Stimulated activated naive CD8-positive, alpha-beta T cell treated with anti-CD3 and anti-CD28 coated beads, Interleukin-15, Interleukin-2, amounts not matched to agents 100 ng/mL and 50 ng/mL, for 24 hours (primary cell): ENCODE measurements around the gene SPTSSA.
"Not testable (repeated sequence)": the region's sequence is repeated elsewhere in the genome, so short reads cannot be mapped to it uniquely, and the experiment has no call there.

Experiments
- H3K27ac Mint-ChIP-seq: one replicate; pipeline ENCODE4 v1.8.0; 2021; ENCODE audit warnings: mild to moderate bottlenecking, mixed read lengths
- H3K27me3 Mint-ChIP-seq: one replicate; pipeline ENCODE4 v1.8.0; 2021; ENCODE audit warnings: mixed read lengths
- H3K36me3 Mint-ChIP-seq: one replicate; pipeline ENCODE4 v1.8.0; 2021; ENCODE audit warnings: low read depth, mixed read lengths
- H3K4me1 Mint-ChIP-seq: one replicate; pipeline ENCODE4 v1.8.0; 2021; ENCODE audit warnings: low read depth, mixed read lengths
- H3K4me3 Mint-ChIP-seq: one replicate; pipeline ENCODE4 v1.8.0; 2021; ENCODE audit warnings: mild to moderate bottlenecking, mixed read lengths
- H3K9me3 Mint-ChIP-seq: one replicate; pipeline ENCODE4 v1.8.0; 2021; ENCODE audit warnings: mixed read lengths

SPTSSA gene

DNA sequence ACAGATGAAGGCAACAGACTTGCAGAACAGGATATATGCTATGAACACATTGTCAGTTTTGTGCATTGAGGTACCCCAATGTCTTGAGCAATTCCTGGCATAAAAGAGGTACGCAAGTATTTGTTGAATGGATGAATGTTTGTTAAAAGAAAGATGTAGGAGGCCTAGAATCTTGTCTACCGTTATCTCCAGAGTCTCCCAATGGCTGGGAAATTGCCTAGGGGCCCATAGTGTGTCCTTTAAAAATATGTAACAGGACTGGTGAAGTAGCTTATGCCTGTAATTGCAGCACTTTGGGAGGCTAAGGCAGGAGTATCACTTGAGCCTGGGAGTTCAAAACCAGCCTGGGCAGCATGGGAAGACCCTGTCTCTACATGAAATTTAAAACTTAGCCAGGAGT lies 20.4 kb upstream of the SPTSSA start:
- Mint-ChIP-seq H3K36me3 (no peaks in the 10 kb centered on the region), H3K9me3 (no peaks in the 10 kb centered on the region), H3K4me3 (no peak overlapping the region), H3K27ac (no peak overlapping the region), H3K4me1 (no peaks in the 10 kb centered on the region), H3K27me3 (no peaks in the 10 kb centered on the region)

DNA sequence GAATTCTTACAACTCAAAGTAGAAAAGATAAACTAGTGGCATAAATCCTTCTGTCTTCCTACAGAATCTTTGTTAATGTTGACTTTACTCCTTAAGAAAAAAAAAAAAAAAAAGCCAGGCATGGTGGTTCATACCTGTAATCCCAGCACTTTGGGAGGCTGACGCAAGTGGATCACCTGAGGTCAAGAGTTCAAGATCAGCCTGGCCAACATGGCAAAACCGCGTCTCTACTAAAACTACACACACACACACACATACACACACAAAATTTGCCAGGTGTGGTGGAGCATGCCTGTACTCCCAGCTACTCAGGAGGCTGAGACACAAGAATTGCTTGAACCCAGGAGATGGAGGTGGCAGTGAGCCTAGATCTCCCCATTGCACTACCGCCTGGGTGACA lies 17.7 kb upstream of the SPTSSA start:
- Mint-ChIP-seq H3K4me3 (no peak overlapping the region), H3K27me3 (no peaks in the 10 kb centered on the region), H3K9me3 (no peaks in the 10 kb centered on the region), H3K27ac (no peak overlapping the region), H3K4me1 (no peaks in the 10 kb centered on the region), H3K36me3 (no peaks in the 10 kb centered on the region)

DNA sequence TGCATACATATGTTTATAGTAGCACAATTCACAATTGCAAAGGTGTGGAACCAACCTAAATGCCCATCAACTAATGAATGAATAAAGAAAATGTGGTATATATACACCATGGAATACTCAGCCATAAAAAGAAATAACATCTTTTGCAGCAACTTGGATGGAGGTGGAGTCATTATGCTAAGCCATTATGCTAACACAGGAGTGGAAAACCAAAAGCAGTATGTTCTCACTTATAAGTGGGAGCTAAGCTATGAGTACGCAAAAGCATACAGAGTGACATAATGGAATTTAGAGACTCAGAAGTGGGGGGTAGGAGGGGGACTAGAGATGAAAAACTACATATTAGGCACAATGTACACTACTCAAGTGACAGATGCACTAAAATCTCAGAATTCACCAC lies 16.2 kb upstream of the SPTSSA start:
- Mint-ChIP-seq H3K36me3 (no peaks in the 10 kb centered on the region), H3K27ac (no peak overlapping the region), H3K9me3 (no peaks in the 10 kb centered on the region), H3K4me1 (no peaks in the 10 kb centered on the region), H3K4me3 (no peak overlapping the region), H3K27me3 (no peaks in the 10 kb centered on the region)

DNA sequence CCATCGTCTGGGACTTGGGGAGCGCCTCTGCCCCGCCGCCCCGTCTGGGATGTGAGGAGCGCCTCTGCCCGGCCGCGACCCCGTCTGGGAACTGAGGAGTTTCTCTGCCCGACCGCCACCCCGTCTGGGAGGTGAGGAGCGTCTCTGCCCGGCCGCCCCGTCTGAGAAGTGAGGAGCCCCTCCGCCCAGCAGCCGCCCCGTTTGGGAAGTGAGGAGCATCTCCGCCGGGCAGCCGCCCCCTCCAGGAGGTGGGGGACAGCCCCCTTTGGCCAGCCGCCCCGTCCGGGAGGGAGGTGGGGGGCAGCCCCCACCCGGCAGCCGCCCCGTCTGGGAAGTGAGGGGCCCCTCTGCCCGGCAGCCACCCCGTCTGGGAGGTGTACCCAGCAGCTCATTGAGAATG lies 14.0 kb upstream of the SPTSSA start:
- H3K4me1 Mint-ChIP-seq, H3K27me3 Mint-ChIP-seq, H3K9me3 Mint-ChIP-seq, H3K27ac Mint-ChIP-seq, H3K4me3 Mint-ChIP-seq, H3K36me3 Mint-ChIP-seq: not testable (repeated sequence)

DNA sequence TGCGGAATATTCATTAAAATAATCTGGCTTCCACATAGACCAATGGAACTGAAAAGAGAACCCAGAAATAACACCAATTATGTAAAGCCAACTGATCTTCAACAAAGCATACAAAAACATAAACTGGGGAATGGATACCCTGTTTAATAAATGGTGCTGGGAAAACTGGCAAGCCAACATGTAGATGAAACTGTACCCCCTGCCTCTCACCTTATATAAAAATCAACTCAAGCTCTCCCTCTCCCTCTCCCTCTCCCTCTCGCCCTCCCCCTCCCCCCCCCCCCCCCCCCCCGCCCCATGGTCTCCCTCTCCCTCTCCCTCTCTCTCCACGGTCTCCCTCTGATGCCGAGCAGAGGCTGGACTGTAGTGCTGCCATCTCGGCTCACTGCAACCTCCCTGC lies 13.1 kb upstream of the SPTSSA start:
- Mint-ChIP-seq H3K36me3 (no peaks in the 10 kb centered on the region), H3K27ac (no peak overlapping the region), H3K27me3 (no peaks in the 10 kb centered on the region), H3K9me3 (no peaks in the 10 kb centered on the region), H3K4me3 (no peak overlapping the region), H3K4me1 (no peaks in the 10 kb centered on the region)

DNA sequence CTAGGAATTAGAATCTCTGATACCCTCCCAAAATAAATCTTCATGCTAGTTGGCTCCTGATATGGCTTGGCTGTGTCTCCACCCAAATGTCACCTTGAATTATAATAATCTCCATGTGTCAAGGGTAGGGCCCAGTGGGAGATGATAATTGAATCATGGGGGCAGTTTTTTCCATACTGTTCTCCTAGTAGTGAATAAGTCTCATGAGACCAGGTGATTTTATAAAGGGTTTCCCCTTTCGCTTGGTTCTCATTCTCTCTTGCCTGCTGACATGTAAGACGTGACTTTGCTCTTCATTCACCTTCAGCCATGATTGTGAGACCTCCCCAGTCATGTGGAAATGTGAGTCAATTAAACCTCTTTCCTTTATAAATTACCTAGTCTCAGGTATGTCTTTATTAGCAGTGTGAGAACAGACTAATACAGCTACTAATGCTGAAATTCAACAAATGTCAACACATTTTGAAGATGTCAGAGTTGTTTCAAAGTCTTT lies 12.2 kb upstream of the SPTSSA start:
- no peak overlapping the region for H3K27ac Mint-ChIP-seq
- no peaks in the 10 kb centered on the region for H3K9me3 Mint-ChIP-seq
- H3K4me1 Mint-ChIP-seq: no peaks in the 10 kb centered on the region

DNA sequence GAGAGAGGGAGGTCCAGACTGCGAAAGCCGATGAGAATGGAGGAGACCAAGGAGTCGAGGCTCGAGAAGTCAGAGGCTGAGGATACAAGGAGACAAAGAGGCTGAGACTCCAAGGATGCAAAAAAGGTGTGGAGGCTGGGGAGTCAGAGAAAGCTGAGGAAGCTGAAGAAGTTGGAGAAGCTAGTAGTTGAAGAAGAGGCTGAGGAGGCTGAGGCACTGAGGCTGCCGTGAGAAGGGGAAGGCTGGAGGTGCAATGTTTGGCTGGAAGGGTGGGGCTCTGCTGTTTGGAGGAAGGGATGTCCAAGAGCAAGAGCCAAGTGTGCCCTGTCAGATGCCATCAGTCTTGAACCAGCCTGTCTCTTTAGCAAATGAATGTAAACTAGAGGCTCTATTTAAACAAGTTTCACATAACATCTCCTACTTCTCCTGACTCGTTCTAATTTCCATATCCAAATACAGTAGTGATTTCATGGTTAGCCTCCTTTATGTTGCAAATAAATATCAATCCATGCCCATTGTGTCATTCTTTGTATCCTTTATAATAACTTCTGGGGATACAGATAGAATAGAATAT lies 10.8 kb upstream of the SPTSSA start:
- Mint-ChIP-seq H3K9me3 (no peaks in the 10 kb centered on the region), H3K4me1 (no peaks in the 10 kb centered on the region), H3K27me3 (no peaks in the 10 kb centered on the region), H3K27ac (no peak overlapping the region), H3K4me3 (no peak overlapping the region), H3K36me3 (no peaks in the 10 kb centered on the region)

More for the DNA sequence above, 12.2 kb upstream of the SPTSSA start:
- Mint-ChIP-seq H3K27me3 (no peaks in the 10 kb centered on the region), H3K36me3 (no peaks in the 10 kb centered on the region), H3K4me3 (no peak overlapping the region)

DNA sequence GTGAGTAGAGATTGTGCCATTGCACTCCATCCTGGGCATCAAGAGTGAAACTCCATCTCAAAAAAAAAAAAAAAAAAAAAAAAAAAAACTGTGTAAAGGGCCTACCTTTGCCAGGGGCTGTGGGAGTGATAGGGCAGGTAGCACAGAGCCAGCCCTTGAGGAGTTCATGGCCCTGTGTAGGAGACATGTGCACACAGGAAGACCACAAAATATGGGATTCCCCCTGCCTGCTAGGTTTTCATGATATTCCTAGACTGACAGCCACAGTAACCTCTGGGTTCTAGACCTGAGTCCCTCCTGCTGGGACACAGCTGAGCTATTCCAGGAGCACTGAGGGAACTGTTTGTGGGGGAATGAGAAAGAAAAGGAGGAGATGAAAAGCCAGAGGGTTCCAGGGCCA lies 8.3 kb upstream of the SPTSSA start:
- Mint-ChIP-seq H3K4me3 (no peak overlapping the region), H3K4me1 (no peaks in the 10 kb centered on the region), H3K27me3 (no peaks in the 10 kb centered on the region), H3K36me3 (no peaks in the 10 kb centered on the region), H3K9me3 (no peaks in the 10 kb centered on the region), H3K27ac (no peak overlapping the region)

DNA sequence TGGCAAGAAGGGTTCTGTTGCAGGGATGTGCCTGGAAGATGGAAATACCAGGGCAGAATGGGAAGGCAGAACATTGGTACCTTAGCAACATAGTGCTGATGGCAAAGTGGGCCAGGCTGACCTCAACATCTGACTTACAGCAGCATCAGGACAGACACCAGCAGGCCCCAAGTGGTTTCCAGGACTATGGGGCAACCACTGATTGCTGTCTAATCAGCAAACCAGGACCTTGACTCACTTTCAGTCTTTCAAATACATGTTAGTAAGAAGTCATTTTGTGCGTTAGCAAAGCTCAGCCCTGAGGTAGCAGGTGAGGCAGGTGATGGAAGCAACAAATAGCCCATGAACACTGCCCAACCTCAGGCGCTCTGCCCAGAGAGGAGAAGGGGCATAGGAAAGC lies 4.7 kb upstream of the SPTSSA start:
- H3K36me3 Mint-ChIP-seq: no peaks in the 10 kb centered on the region
- H3K9me3 Mint-ChIP-seq: no peaks in the 10 kb centered on the region

DNA sequence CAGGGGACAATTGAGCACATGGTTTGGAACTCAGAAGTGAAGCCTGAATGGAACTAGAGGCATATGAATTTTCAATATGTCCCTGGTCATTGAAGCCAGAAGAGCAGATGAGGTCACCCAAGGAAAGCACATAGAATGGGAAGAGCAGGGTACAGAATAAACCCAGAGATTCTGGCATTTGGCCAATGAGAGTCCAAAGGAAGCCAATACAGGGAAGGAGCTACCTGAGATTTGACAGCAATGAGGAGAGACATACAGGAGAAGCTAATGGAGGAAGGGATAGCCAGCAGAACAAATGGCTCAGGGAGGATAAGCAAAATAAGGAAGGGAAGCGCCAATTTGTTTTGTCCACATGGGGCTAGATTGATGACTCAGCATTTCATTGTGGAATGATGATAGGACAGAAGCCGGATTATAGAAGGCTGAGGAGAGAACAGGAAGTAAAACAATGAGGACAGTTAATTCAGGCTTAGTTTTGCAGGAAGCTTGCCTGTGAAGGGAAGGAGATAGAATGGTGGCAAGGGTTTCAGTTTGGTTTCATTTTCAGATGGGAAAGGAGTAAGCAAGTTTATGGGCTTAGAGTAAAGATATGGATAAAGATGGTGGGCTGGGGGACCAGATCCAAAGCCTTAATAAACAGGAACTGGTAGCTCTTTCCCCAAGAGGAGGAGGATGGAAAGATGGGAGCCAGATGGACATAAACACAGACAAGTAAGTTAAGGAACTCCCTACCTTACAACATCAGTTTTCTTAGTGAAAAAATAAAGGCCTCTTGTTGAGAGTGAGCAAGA lies 3.2 kb upstream of the SPTSSA start:
- H3K4me1 Mint-ChIP-seq: peaks cover 13% of the 10 kb centered on the region
- no peak overlapping the region for H3K27ac Mint-ChIP-seq
- no peaks in the 10 kb centered on the region for H3K9me3 Mint-ChIP-seq
- no peaks in the 10 kb centered on the region for H3K27me3 Mint-ChIP-seq
- no peak overlapping the region for H3K4me3 Mint-ChIP-seq
- H3K36me3 Mint-ChIP-seq: peaks cover 5% of the 10 kb centered on the region

More for the DNA sequence above, 4.7 kb upstream of the SPTSSA start:
- no peaks in the 10 kb centered on the region for H3K27me3 Mint-ChIP-seq
- no peaks in the 10 kb centered on the region for H3K4me1 Mint-ChIP-seq
- H3K4me3 Mint-ChIP-seq: no peak overlapping the region
- H3K27ac Mint-ChIP-seq: no peak overlapping the region

DNA sequence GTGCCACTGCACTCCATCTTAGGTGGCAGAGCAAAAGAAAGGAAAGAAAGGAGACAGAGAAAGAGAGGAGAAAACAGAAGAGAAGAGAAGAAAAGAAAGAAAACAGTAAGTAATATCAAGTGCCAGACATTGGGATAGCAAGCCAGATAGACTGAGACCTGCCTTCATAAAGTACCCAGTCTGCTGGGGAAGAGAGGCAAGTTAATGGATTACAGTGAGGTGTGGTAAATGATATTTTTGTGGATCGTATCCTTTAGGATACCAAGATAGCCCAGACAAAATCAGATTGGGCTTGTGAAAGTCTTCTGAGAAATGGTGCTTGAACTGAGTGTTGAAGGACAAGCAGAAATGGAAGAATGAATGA lies 1.5 kb upstream of the SPTSSA start:
- Mint-ChIP-seq H3K9me3 (no peaks in the 10 kb centered on the region), H3K27ac (no peak overlapping the region), H3K4me1 (peaks cover 16% of the 10 kb centered on the region), H3K4me3 (no peak overlapping the region), H3K27me3 (no peaks in the 10 kb centered on the region), H3K36me3 (peaks cover 7% of the 10 kb centered on the region)

DNA sequence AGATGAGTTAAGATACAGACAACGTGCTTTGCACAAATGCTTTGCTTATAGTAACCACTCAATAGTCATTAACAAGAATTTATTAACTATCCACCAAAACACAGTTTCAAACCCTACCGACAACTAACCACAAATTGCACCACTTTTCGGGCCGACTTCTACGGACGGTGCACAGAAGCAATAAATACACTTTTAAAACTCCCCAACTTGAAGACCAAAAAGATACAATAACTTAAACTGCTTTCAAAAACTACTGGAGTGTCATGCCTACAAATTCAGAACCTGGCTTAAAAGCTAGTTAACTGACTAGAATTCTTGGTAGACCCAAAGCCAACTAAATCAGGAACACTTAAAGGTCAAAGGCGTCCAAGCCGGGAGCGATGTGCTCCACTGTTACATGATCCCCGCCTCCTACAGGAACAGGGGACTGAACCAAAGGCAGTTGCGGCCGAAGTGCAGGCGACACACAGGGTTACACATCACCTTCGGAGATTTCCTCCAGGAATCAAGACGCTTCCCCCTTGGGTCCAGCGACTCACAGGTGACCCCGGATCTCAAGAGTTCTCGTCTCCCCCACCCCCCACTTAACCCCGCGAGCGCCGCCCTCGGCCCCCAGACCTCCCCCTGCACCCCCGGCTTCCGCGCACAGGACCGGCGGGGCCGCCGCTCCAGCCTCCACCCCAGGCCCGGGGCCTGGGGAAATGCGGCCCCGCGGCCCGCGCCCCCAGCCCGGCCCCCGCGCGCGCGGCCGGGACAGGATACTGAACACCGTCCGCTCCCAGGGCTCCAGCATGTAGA lies 507 bp downstream of the SPTSSA start:
- H3K27me3 Mint-ChIP-seq: no peaks in the 10 kb centered on the region
- H3K27ac Mint-ChIP-seq: peak overlapping the region; percentile 91
- no peaks in the 10 kb centered on the region for H3K9me3 Mint-ChIP-seq
- H3K4me1 Mint-ChIP-seq: peaks cover 16% of the 10 kb centered on the region
- H3K36me3 Mint-ChIP-seq: peaks cover 12% of the 10 kb centered on the region
- H3K4me3 Mint-ChIP-seq: peak overlapping the region; percentile 95

DNA sequence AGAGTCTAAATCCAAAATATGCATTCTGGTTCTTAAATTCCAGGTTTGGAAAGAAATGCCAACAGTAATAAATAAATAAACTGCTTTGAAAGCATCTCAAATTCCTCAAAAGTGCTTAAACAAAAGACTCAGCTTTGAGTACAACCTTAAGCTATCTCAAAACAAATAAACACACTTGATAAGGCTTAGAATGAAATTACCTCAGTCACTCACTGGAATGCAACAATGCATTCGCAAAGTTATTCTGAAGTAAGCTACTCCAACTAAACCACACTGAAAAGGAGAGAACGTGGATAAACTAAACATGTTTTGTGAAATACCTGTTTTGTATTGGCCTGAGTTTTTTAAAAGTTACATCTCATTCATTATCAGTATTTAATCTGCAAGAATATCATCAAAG lies 1.2 kb downstream of the SPTSSA start:
- H3K4me3 Mint-ChIP-seq: peak overlapping the region; percentile 95
- peaks cover 16% of the 10 kb centered on the region for H3K4me1 Mint-ChIP-seq
- no peak overlapping the region for H3K27ac Mint-ChIP-seq
- H3K27me3 Mint-ChIP-seq: no peaks in the 10 kb centered on the region
- peaks cover 12% of the 10 kb centered on the region for H3K36me3 Mint-ChIP-seq
- H3K9me3 Mint-ChIP-seq: no peaks in the 10 kb centered on the region

DNA sequence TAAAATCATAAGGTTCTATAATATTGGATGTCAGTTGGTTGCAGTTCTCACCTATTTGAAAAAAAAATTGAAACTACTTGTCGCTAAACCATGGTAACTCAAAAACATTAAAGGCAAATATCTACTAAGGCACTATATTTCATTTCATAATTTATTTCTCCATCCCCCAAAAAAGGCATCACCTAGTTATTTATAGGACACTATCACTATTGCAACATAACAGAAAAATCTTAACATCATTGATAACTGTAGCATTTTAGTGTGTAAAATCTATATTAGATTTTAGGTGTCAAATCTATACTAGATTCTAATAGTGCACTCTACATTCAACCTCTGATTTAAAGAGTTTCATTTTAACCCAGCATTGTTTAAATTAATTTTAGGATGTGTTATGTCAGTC lies 1.7 kb downstream of the SPTSSA start:
- Mint-ChIP-seq H3K27me3 (no peaks in the 10 kb centered on the region), H3K4me3 (peak overlapping the region; percentile 95), H3K27ac (no peak overlapping the region), H3K36me3 (peaks cover 12% of the 10 kb centered on the region), H3K9me3 (no peaks in the 10 kb centered on the region), H3K4me1 (peaks cover 16% of the 10 kb centered on the region)

DNA sequence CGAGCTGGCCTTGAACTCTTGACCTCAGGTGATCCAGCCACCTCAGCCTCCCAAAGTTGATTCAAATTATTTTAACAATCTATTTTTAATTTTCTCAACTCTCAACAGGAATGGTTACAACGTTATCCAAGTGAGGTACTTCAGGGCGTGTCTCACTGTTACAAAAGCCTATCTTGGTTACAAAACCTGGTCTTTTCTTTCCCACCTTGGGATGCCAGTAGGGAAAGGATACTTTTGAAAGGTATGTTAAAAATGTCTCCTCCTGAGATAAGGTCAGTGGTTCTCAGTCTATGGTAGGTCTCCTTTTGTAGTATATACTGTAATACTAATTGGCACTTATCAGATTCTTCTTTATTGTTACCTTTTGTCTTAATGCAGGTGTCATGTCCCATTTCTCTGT lies 4.9 kb downstream of the SPTSSA start:
- Mint-ChIP-seq H3K36me3 (peaks cover 22% of the 10 kb centered on the region), H3K4me3 (no peak overlapping the region), H3K27ac (no peak overlapping the region), H3K9me3 (no peaks in the 10 kb centered on the region), H3K27me3 (no peaks in the 10 kb centered on the region), H3K4me1 (peaks cover 16% of the 10 kb centered on the region)
